ENCODE data around the gene PRKN. TPM values are rescaled to one million over a fixed set of nuclear protein-coding genes. Genes with fewer than 3 reads are reported as not detected.

PRKN gene
- total and polyA plus RNA-seq, 2 donors (not counting 3 experiments of a cell fraction or from before 2014, with no cell fraction given) = 0.06 TPM; not detected in 1

GRCh38 chr6:162363757-162364156 lies 363.8 kb downstream of the PRKN start:
- FAIRE-seq (no peak), DNase-seq (ENCODE audit: low read depth, low spot score) (no peak)
- Histone ChIP-seq H3K27me3 (ENCODE audit: control insufficient read depth in 2 of 2, insufficient read depth in 2 of 2, low read length in 2 of 2) (no peaks in the 10 kb centered on the region), H2AFZ (ENCODE audit: low read depth, low read length) (no peak overlapping the region), H3K4me3 (replicated peaks in 1 of 3; ENCODE audit: insufficient read depth in 1 of 3, low read depth in 1 of 3, low read length in 3 of 3) (no peak overlapping the region), H3K27ac (ENCODE audit: insufficient read depth, low read depth, low read length) (no peak overlapping the region), H3K9ac (replicated peaks; ENCODE audit: extremely low read depth, insufficient read depth, low read length) (no peak overlapping the region), H3K9me1 (replicated peaks; ENCODE audit: control insufficient read depth, extremely low read depth, insufficient read depth, low read length) (no peaks in the 10 kb centered on the region), H3K4me1 (ENCODE audit: control insufficient read depth, extremely low read depth, insufficient read depth, low read length) (no peaks in the 10 kb centered on the region), H3K79me2 (ENCODE audit: control insufficient read depth, insufficient read depth, low read length) (no peaks in the 10 kb centered on the region), H4K20me1 (replicated peaks; ENCODE audit: control insufficient read depth, extremely low read depth, insufficient read depth, low read length) (no peaks in the 10 kb centered on the region), H3K4me2 (ENCODE audit: insufficient read depth, low read length) (no peak overlapping the region), H3K9me3 (replicated peaks; ENCODE audit: control insufficient read depth, insufficient read depth, low read length) (no peaks in the 10 kb centered on the region), H3K36me3 (ENCODE audit: control insufficient read depth in 2 of 2, extremely low read depth in 1 of 2, insufficient read depth in 2 of 2, low read length in 2 of 2) (no peaks in the 10 kb centered on the region)
- TF ChIP-seq MAX (IDR thresholded peaks at IDR 0.05; ENCODE audit: insufficient read depth, insufficient read length) (no peak), EZH2 (IDR thresholded peaks at IDR 0.05; ENCODE audit: borderline replicate concordance, low read depth, low read length, severe bottlenecking) (no peak), MYC (IDR thresholded peaks at IDR 0.05; ENCODE audit: low read depth, low read length) (no peak), POLR2A (IDR thresholded peaks at IDR 0.05; ENCODE audit: low read depth, low read length) (no peak), JUN (IDR thresholded peaks at IDR 0.05; ENCODE audit: borderline replicate concordance, insufficient read depth, insufficient read length, low read depth) (no peak), GATA2 (IDR thresholded peaks at IDR 0.05; ENCODE audit: insufficient read depth, insufficient read length, low read depth, low read length) (no peak)
- dilution Hi-C loops (cut with MboI; ENCODE audit: extremely low pct_ligation_motif_present, low sequenced_read_pairs) = no loop called here
- ChIA-PET CTCF (no interaction called here), POLR2A (no interaction called here)
- no TSS peak for BruUV-seq (replicated peaks)
- intact Hi-C loops (cut with micrococcal nuclease) = no loop called here

- H3K79me2 ChIP-seq (ENCODE audit: control insufficient read depth, insufficient read depth, low read length) = no peaks in the 10 kb centered on the region
- POLR2A ChIA-PET = no interaction called here
- H2AFZ ChIP-seq (ENCODE audit: low read depth, low read length) = no peak overlapping the region
- no peaks in the 10 kb centered on the region for H3K9me1 ChIP-seq (replicated peaks; ENCODE audit: control insufficient read depth, extremely low read depth, insufficient read depth, low read length)
- no TSS peak for BruUV-seq (replicated peaks)
- intact Hi-C loops (cut with micrococcal nuclease) (no loop called here), dilution Hi-C loops (cut with MboI; ENCODE audit: extremely low pct_ligation_motif_present, low sequenced_read_pairs) (no loop called here)
- DNase-seq (ENCODE audit: low read depth, low spot score) = no peak
- H3K4me1 ChIP-seq (ENCODE audit: control insufficient read depth, extremely low read depth, insufficient read depth, low read length) = no peaks in the 10 kb centered on the region
- no peaks in the 10 kb centered on the region for H4K20me1 ChIP-seq (replicated peaks; ENCODE audit: control insufficient read depth, extremely low read depth, insufficient read depth, low read length)
- no peak overlapping the region for H3K9ac ChIP-seq (replicated peaks; ENCODE audit: extremely low read depth, insufficient read depth, low read length)
- no peaks in the 10 kb centered on the region for H3K9me3 ChIP-seq (replicated peaks; ENCODE audit: control insufficient read depth, insufficient read depth, low read length)
- H3K4me2 ChIP-seq (ENCODE audit: insufficient read depth, low read length) = no peak overlapping the region
- H3K4me3 ChIP-seq (replicated peaks in 1 of 3; ENCODE audit: insufficient read depth in 1 of 3, low read depth in 1 of 3, low read length in 3 of 3) = no peak overlapping the region
- no peak overlapping the region for H3K27ac ChIP-seq (ENCODE audit: insufficient read depth, low read depth, low read length)
- H3K27me3 ChIP-seq (ENCODE audit: control insufficient read depth in 2 of 2, insufficient read depth in 2 of 2, low read length in 2 of 2) = no peaks in the 10 kb centered on the region
- no peak for FAIRE-seq
- no peaks in the 10 kb centered on the region for H3K36me3 ChIP-seq (ENCODE audit: control insufficient read depth in 2 of 2, extremely low read depth in 1 of 2, insufficient read depth in 2 of 2, low read length in 2 of 2)
- no peak for TF ChIP-seq FOS (IDR thresholded peaks at IDR 0.05; ENCODE audit: borderline replicate concordance, insufficient read depth, low read length)
- no peak for TF ChIP-seq MYC (IDR thresholded peaks at IDR 0.05; ENCODE audit: low read depth, low read length)
- TF ChIP-seq POLR2A (IDR thresholded peaks at IDR 0.05; ENCODE audit: low read depth, low read length) = no peak
- TF ChIP-seq EZH2 (IDR thresholded peaks at IDR 0.05; ENCODE audit: borderline replicate concordance, low read depth, low read length, severe bottlenecking) = no peak
- TF ChIP-seq GATA2 (IDR thresholded peaks at IDR 0.05; ENCODE audit: insufficient read depth, insufficient read length, low read depth, low read length) = no peak
- no peak for TF ChIP-seq JUN (IDR thresholded peaks at IDR 0.05; ENCODE audit: borderline replicate concordance, insufficient read depth, insufficient read length, low read depth)
- TF ChIP-seq CTCF (IDR thresholded peaks at IDR 0.05; ENCODE audit: extremely low read depth in 1 of 2, insufficient read depth in 1 of 2, low read depth in 1 of 2, low read length in 2 of 2) = no peak
- no peak for TF ChIP-seq MAX (IDR thresholded peaks at IDR 0.05; ENCODE audit: insufficient read depth, insufficient read length)
- no peak for TF ChIP-seq POLR2AphosphoS5 (IDR thresholded peaks at IDR 0.05; ENCODE audit: insufficient read depth, low read depth, low read length)
- CTCF ChIA-PET = no interaction called here
These were observed 366.5 kb downstream of the PRKN start for GRCh38 chr6:162360901-162361567.

Data from endothelial cell of umbilical vein (primary cell).